ACC112 (cell line): ENCODE results near the gene TAAR1.
"Not testable (repeated sequence)": the region's sequence is repeated elsewhere in the genome, so short reads cannot be mapped to it uniquely, and the experiment has no call there.

Experiments used
- H2AFZ ChIP-seq: fragments of 200-600 bp; sonication (generic); one replicate; pipeline ENCODE4 v1.6.0; 2017; ENCODE audit warnings: antibody characterized with exemption, low read length; ENCODE audit not compliant: unreplicated experiment
- H3K27ac ChIP-seq: fragments of 200-600 bp; sonication (generic); 2 replicates; pipeline ENCODE4 v1.5.1; 2014; ENCODE audit warnings: low read depth, mild to moderate bottlenecking, antibody characterized with exemption, low read length, moderate library complexity
- H3K27me3 ChIP-seq: fragments of 200-600 bp; sonication (generic); 2 replicates; pipeline ENCODE4 v1.6.1; 2014; ENCODE audit warnings: mild to moderate bottlenecking, antibody characterized with exemption, low read length, moderate library complexity, mixed read lengths; ENCODE audit not compliant: insufficient read depth
- H3K36me3 ChIP-seq: fragments of 200-600 bp; sonication (generic); 2 replicates; pipeline ENCODE4 v1.6.1; 2016; ENCODE audit warnings: mild to moderate bottlenecking, antibody characterized with exemption, low read length, moderate library complexity, mixed read lengths; ENCODE audit not compliant: insufficient read depth
- H3K4me1 ChIP-seq: fragments of 200-600 bp; sonication (generic); one replicate; pipeline ENCODE4 v1.6.1; 2016; ENCODE audit warnings: low read length, mixed read lengths; ENCODE audit not compliant: insufficient read depth, unreplicated experiment, control insufficient read depth
- H3K4me3 ChIP-seq: fragments of 200-600 bp; sonication (generic); 2 replicates; pipeline ENCODE4 v1.5.1; 2014; ENCODE audit warnings: mild to moderate bottlenecking, low read depth, low read length
- H3K79me2 ChIP-seq: fragments of 200-600 bp; sonication (generic); one replicate; pipeline ENCODE4 v1.6.0; 2016; ENCODE audit warnings: low read length; ENCODE audit not compliant: control insufficient read depth, unreplicated experiment, insufficient read depth

The TAAR1 gene

GRCh38 chr6:132663661-132664060, 4.7 kb upstream of the TAAR1 start:
- no peaks in the 10 kb centered on the region for H3K27me3 ChIP-seq
- H2AFZ ChIP-seq: no peak overlapping the region
- no peaks in the 10 kb centered on the region for H3K36me3 ChIP-seq
- H3K4me3 ChIP-seq: no peak overlapping the region
- no peaks in the 10 kb centered on the region for H3K4me1 ChIP-seq
- no peaks in the 10 kb centered on the region for H3K79me2 ChIP-seq
- no peak overlapping the region for H3K27ac ChIP-seq

- Histone ChIP-seq H3K79me2 (no peaks in the 10 kb centered on the region), H3K27ac (no peak overlapping the region), H2AFZ (no peak overlapping the region), H3K4me1 (no peaks in the 10 kb centered on the region), H3K36me3 (no peaks in the 10 kb centered on the region), H3K4me3 (no peak overlapping the region), H3K27me3 (no peaks in the 10 kb centered on the region)
Measured at GRCh38 chr6:132661906-132662305, 2.9 kb upstream of the TAAR1 start.

- Histone ChIP-seq H3K4me3 (no peak overlapping the region), H3K79me2 (no peaks in the 10 kb centered on the region), H3K27me3 (peaks cover 16% of the 10 kb centered on the region), H3K27ac (no peak overlapping the region), H3K36me3 (no peaks in the 10 kb centered on the region), H3K4me1 (no peaks in the 10 kb centered on the region), H2AFZ (no peak overlapping the region)
Measured at GRCh38 chr6:132651062-132651461, 7.9 kb downstream of the TAAR1 start.

- Histone ChIP-seq H3K79me2 (no peaks in the 10 kb centered on the region), H3K27me3 (peaks cover 16% of the 10 kb centered on the region), H3K27ac (no peak overlapping the region), H3K4me1 (no peaks in the 10 kb centered on the region), H3K36me3 (no peaks in the 10 kb centered on the region), H2AFZ (no peak overlapping the region), H3K4me3 (no peak overlapping the region)
Measured at GRCh38 chr6:132650429-132650828, 8.6 kb downstream of the TAAR1 start.

- H3K4me1 ChIP-seq: no peaks in the 10 kb centered on the region
- no peaks in the 10 kb centered on the region for H3K79me2 ChIP-seq
- H3K27ac ChIP-seq: no peak overlapping the region
- no peaks in the 10 kb centered on the region for H3K36me3 ChIP-seq
- no peak overlapping the region for H2AFZ ChIP-seq
- H3K4me3 ChIP-seq: no peak overlapping the region
- peaks cover 7% of the 10 kb centered on the region; the same call in 1 of the 2 replicates for H3K27me3 ChIP-seq
Measured at GRCh38 chr6:132648828-132649227, 10.2 kb downstream of the TAAR1 start.

GRCh38 chr6:132648356-132648755, 10.6 kb downstream of the TAAR1 start:
- Histone ChIP-seq H3K27ac (no peak overlapping the region), H3K4me3 (no peak overlapping the region), H3K36me3 (no peaks in the 10 kb centered on the region), H2AFZ (no peak overlapping the region), H3K4me1 (no peaks in the 10 kb centered on the region), H3K27me3 (peaks cover 8% of the 10 kb centered on the region), H3K79me2 (no peaks in the 10 kb centered on the region)

GRCh38 chr6:132643547-132643946, 15.4 kb downstream of the TAAR1 start:
- H3K4me1 ChIP-seq: no peaks in the 10 kb centered on the region
- H3K4me3 ChIP-seq: no peak overlapping the region
- H3K27ac ChIP-seq: no peak overlapping the region
- no peak overlapping the region for H2AFZ ChIP-seq
- H3K79me2 ChIP-seq: no peaks in the 10 kb centered on the region
- H3K36me3 ChIP-seq: no peaks in the 10 kb centered on the region
- H3K27me3 ChIP-seq: peaks cover 23% of the 10 kb centered on the region

GRCh38 chr6:132637135-132637534, 21.8 kb downstream of the TAAR1 start:
- not testable (repeated sequence) for H3K79me2 ChIP-seq, H2AFZ ChIP-seq, H3K27ac ChIP-seq, H3K36me3 ChIP-seq, H3K4me3 ChIP-seq, H3K4me1 ChIP-seq
- H3K27me3 ChIP-seq: peaks cover 60% of the 10 kb centered on the region

GRCh38 chr6:132635906-132636305, 23.1 kb downstream of the TAAR1 start:
- H3K27me3 ChIP-seq: peaks cover 66% of the 10 kb centered on the region
- H3K79me2 ChIP-seq, H3K4me1 ChIP-seq, H3K4me3 ChIP-seq, H3K27ac ChIP-seq, H2AFZ ChIP-seq, H3K36me3 ChIP-seq: not testable (repeated sequence)

- not testable (repeated sequence) for H3K79me2 ChIP-seq, H2AFZ ChIP-seq, H3K27ac ChIP-seq, H3K4me3 ChIP-seq, H3K36me3 ChIP-seq, H3K4me1 ChIP-seq
- H3K27me3 ChIP-seq: peaks cover 72% of the 10 kb centered on the region
Measured at GRCh38 chr6:132635288-132635687, 23.7 kb downstream of the TAAR1 start.

GRCh38 chr6:132634796-132635195, 24.2 kb downstream of the TAAR1 start:
- H3K79me2 ChIP-seq: no peaks in the 10 kb centered on the region
- H3K4me3 ChIP-seq: no peak overlapping the region
- H3K4me1 ChIP-seq: no peaks in the 10 kb centered on the region
- no peak overlapping the region for H2AFZ ChIP-seq
- H3K27me3 ChIP-seq: peaks cover 74% of the 10 kb centered on the region
- H3K36me3 ChIP-seq: no peaks in the 10 kb centered on the region
- no peak overlapping the region for H3K27ac ChIP-seq
